Stimulated activated CD4-positive, alpha-beta T cell treated with anti-CD3 and anti-CD28 coated beads, Interleukin-1b, Interleukin-23, amount 100 ng/mL, for 48 hours (primary cell): ENCODE measurements around the gene CDADC1.
"Not testable (repeated sequence)": the region's sequence is repeated elsewhere in the genome, so short reads cannot be mapped to it uniquely, and the experiment has no call there.

Experiments
- DNase-seq: peaks from one replicate; pipeline ENCODE4 v3.0.0-alpha.2; 2020

CDADC1 gene

GRCh38 chr13:49240017-49240416 is 7.7 kb upstream of the CDADC1 start:
- DNase-seq: peak; percentile 33

- DNase-seq: no peak
These were observed 6.4 kb upstream of the CDADC1 start for GRCh38 chr13:49241296-49241695.

GRCh38 chr13:49245101-49245500 is 2.6 kb upstream of the CDADC1 start:
- DNase-seq: no peak

GRCh38 chr13:49246850-49247642 is 679 bp upstream of the CDADC1 start:
- DNase-seq: no peak

- DNase-seq: no peak
These were observed 887 bp downstream of the CDADC1 start for GRCh38 chr13:49248622-49249002.

GRCh38 chr13:49251326-49251725 is 3.6 kb downstream of the CDADC1 start:
- DNase-seq: no peak

- DNase-seq: no peak
These were observed 5.6 kb downstream of the CDADC1 start for GRCh38 chr13:49253310-49253709.

- no peak for DNase-seq
These were observed 6.3 kb downstream of the CDADC1 start for GRCh38 chr13:49254007-49254406.

- no peak for DNase-seq
These were observed 9.1 kb downstream of the CDADC1 start for GRCh38 chr13:49256841-49257240.

- no peak for DNase-seq
These were observed 10.5 kb downstream of the CDADC1 start for GRCh38 chr13:49258089-49258796.

- DNase-seq: no peak
These were observed 11.9 kb downstream of the CDADC1 start for GRCh38 chr13:49259586-49259985.

- DNase-seq: no peak
These were observed 14.9 kb downstream of the CDADC1 start for GRCh38 chr13:49262634-49263033.

GRCh38 chr13:49265822-49266221 is 18.1 kb downstream of the CDADC1 start:
- DNase-seq: no peak

- no peak for DNase-seq
These were observed 23.5 kb downstream of the CDADC1 start for GRCh38 chr13:49271264-49271663.

GRCh38 chr13:49272296-49272695 is 24.6 kb downstream of the CDADC1 start:
- DNase-seq: no peak

GRCh38 chr13:49278211-49278610 is 30.5 kb downstream of the CDADC1 start:
- no peak for DNase-seq

GRCh38 chr13:49279112-49279511 is 31.4 kb downstream of the CDADC1 start:
- DNase-seq: no peak

GRCh38 chr13:49279885-49280284 is 32.2 kb downstream of the CDADC1 start:
- DNase-seq: no peak

GRCh38 chr13:49287995-49288394 is 40.3 kb downstream of the CDADC1 start:
- no peak for DNase-seq

GRCh38 chr13:49288458-49288857 is 40.7 kb downstream of the CDADC1 start:
- no peak for DNase-seq

- no peak for DNase-seq
These were observed 45.2 kb downstream of the CDADC1 start for GRCh38 chr13:49292742-49293486.

- not testable (repeated sequence) for DNase-seq
These were observed 47.0 kb downstream of the CDADC1 start for GRCh38 chr13:49294723-49295122.

- DNase-seq: no peak
These were observed 47.5 kb downstream of the CDADC1 start for GRCh38 chr13:49295244-49295643.

GRCh38 chr13:49296659-49297058 is 48.9 kb downstream of the CDADC1 start:
- no peak for DNase-seq
